HFFc6 (cell line): ENCODE data around the gene MRPL40. TPM values are rescaled to one million over a fixed set of nuclear protein-coding genes. Genes with fewer than 3 reads are reported as not detected.

ENCODE experiments used
- DNase-seq: peaks from one replicate; pipeline ENCODE4 v3.0.0-alpha.2; 2018
- H3K27ac Mint-ChIP-seq: 2 replicates; pipeline ENCODE4 v1.8.0; 2020; ENCODE audit warnings: mild to moderate bottlenecking, mixed read lengths
- H3K27me3 Mint-ChIP-seq: 2 replicates; pipeline ENCODE4 v1.8.0; 2021; ENCODE audit warnings: mild to moderate bottlenecking, moderate library complexity, mixed read lengths; ENCODE audit not compliant: insufficient read depth
- H3K36me3 Mint-ChIP-seq: 2 replicates; pipeline ENCODE4 v1.8.0; 2021; ENCODE audit warnings: low read depth, mixed read lengths
- H3K4me1 Mint-ChIP-seq: 2 replicates; pipeline ENCODE4 v1.8.0; 2020; ENCODE audit warnings: low read depth, mixed read lengths
- H3K4me3 Mint-ChIP-seq: 2 replicates; pipeline ENCODE4 v1.8.0; 2020; ENCODE audit warnings: mild to moderate bottlenecking, moderate library complexity, mixed read lengths
- H3K9me3 Mint-ChIP-seq: 2 replicates; pipeline ENCODE4 v1.8.0; 2020; ENCODE audit warnings: mild to moderate bottlenecking, mixed read lengths
- CTCF ChIP-seq: fragments of 200-600 bp; sonication (generic); IDR thresholded peaks from 2 replicates; pipeline ENCODE4 v1.5.0; 2021; ENCODE audit warnings: antibody characterized with exemption, mild to moderate bottlenecking
- total RNA-seq, 6 experiments: library from RNA; stranded (reverse); fragmentation: NEBNext Ultra II Directional; extraction: Animal tissue kit (Norgen Biotek cat#: 25700); gene quantifications; 2 replicates in 1 of 6; 3 replicates in 5 of 6; pipeline ENCODE4 v1.2.3, GENCODE V29; 2021

MRPL40 gene
- total RNA-seq, 6 experiments from 2014 or later: 44.6 to 52.6 (median 47.5) TPM

- Mint-ChIP-seq H3K27ac (peak overlapping the region; percentile 84), H3K27me3 (no peaks in the 10 kb centered on the region; the same call in none of the 2 replicates)
- TF ChIP-seq CTCF: no peak
Observed at GRCh38 chr22:19464546-19464945, 32.2 kb downstream of the MRPL40 start.

DNA sequence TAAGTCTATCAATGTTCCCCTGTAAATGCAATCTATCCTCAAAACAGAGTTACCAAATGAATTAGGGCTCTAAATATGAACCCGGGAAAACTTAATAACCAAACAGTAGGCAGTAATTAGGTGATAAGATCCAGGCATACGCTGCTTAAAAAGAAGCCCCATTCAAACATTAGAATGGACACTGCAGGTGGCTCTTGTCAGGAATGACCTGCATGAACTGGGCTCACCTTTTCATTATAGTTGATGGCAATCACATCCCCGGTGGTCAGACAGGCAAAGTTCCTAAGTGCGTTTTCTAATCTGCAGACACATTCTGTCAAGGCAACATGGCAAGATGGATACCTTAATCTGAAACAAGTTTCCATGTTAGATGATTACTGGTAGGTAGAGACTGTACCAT is 32.6 kb downstream of the MRPL40 start:
- H3K27me3 Mint-ChIP-seq: no peaks in the 10 kb centered on the region; the same call in none of the 2 replicates
- H3K4me3 Mint-ChIP-seq: no peak overlapping the region
- no peak for DNase-seq
- H3K27ac Mint-ChIP-seq: peak overlapping the region; percentile 84
- peaks cover 32% of the 10 kb centered on the region for H3K4me1 Mint-ChIP-seq
- H3K36me3 Mint-ChIP-seq: peaks cover 46% of the 10 kb centered on the region
- TF ChIP-seq CTCF: no peak
- H3K9me3 Mint-ChIP-seq: no peaks in the 10 kb centered on the region

More at GRCh38 chr22:19464546-19464945, 32.2 kb downstream of the MRPL40 start:
- no peak for DNase-seq
- Mint-ChIP-seq H3K9me3 (no peaks in the 10 kb centered on the region), H3K36me3 (peaks cover 45% of the 10 kb centered on the region), H3K4me3 (peak overlapping the region; percentile 62), H3K4me1 (peaks cover 32% of the 10 kb centered on the region)

DNA sequence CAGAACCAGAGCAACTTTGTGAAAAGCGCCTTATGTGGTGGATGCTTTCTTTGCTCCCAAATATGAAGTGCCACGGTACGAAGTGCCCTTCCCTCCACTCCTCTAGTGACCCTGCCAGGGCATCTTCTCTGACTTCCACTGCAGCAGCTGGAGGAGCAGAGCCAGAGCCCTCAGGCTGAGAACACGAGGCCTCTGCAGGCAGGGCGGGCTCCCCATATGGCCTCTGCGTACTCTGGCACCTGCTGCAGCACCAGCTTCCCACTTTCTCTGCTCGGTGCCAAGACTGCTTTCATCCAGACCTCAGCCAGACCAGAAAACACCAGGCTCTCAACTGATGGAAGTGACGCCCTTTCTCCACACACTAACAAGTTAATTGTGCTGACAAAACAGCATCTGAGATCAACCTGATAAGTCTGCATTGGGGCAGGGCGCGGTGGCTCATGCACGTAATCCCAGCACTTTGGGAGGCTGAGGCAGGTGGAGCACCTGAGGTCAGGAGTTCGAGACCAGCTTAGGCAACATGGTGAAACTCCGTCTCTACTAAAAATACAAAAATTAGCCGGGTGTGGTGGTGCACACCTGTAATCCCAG is 33.9 kb downstream of the MRPL40 start:
- H3K4me3 Mint-ChIP-seq: no peak overlapping the region
- H3K9me3 Mint-ChIP-seq: no peaks in the 10 kb centered on the region
- no peak for TF ChIP-seq CTCF
- no peaks in the 10 kb centered on the region; the same call in none of the 2 replicates for H3K27me3 Mint-ChIP-seq
- peaks cover 32% of the 10 kb centered on the region for H3K4me1 Mint-ChIP-seq
- peaks cover 47% of the 10 kb centered on the region for H3K36me3 Mint-ChIP-seq
- H3K27ac Mint-ChIP-seq: no peak overlapping the region
- DNase-seq: no peak

GRCh38 chr22:19466848-19467752 is 34.8 kb downstream of the MRPL40 start:
- H3K27me3 Mint-ChIP-seq: no peaks in the 10 kb centered on the region; the same call in none of the 2 replicates
- H3K4me1 Mint-ChIP-seq: peaks cover 32% of the 10 kb centered on the region
- TF ChIP-seq CTCF: no peak
- H3K9me3 Mint-ChIP-seq: no peaks in the 10 kb centered on the region
- H3K36me3 Mint-ChIP-seq: peaks cover 46% of the 10 kb centered on the region
- H3K27ac Mint-ChIP-seq: no peak overlapping the region
- no peak overlapping the region for H3K4me3 Mint-ChIP-seq
- DNase-seq: no peak

DNA sequence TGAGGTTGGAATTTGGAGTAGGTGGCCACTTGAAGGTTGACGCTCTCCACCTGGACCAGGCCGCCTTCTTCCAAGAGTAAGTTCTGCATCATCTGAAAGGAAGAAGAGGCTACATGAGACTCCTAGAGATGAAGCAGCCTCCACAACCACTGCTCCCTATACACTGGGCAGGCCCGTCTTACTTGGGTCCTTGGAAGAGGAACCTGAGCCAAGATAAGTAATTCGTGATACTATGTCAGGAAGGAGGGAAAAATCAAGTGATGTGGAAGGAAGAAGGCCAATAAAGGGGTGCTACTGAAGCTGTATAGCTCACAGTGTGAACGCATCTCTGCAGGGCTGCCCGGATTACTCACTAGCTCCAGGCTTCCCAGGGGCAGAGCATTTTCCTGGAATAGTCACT is 35.6 kb downstream of the MRPL40 start:
- Mint-ChIP-seq H3K27ac (no peak overlapping the region), H3K4me1 (peaks cover 28% of the 10 kb centered on the region), H3K4me3 (no peak overlapping the region), H3K36me3 (peaks cover 43% of the 10 kb centered on the region), H3K27me3 (peaks cover 2% of the 10 kb centered on the region), H3K9me3 (no peaks in the 10 kb centered on the region)
- no peak for TF ChIP-seq CTCF
- no peak for DNase-seq
